GM04504 (cell line): Measurements from ENCODE around the gene HMCN2.

ENCODE experiments used
- DNase-seq: peaks from one replicate; pipeline ENCODE4 v3.0.0-alpha.2; 2012; ENCODE audit warnings: low read depth

HMCN2 gene

GRCh38 chr9:130454096-130454811, 188.7 kb downstream of the HMCN2 start:
- DNase-seq = no peak

GRCh38 chr9:130454812-130455325, 189.3 kb downstream of the HMCN2 start:
- no peak for DNase-seq

GRCh38 chr9:130458027-130458803, 192.7 kb downstream of the HMCN2 start:
- DNase-seq = no peak

GRCh38 chr9:130458804-130459067, 193.2 kb downstream of the HMCN2 start:
- no peak for DNase-seq

- DNase-seq = no peak
Measured at GRCh38 chr9:130459151-130459550, 193.6 kb downstream of the HMCN2 start.

GRCh38 chr9:130459941-130460669, 194.5 kb downstream of the HMCN2 start:
- DNase-seq = no peak

- DNase-seq = no peak
Measured at GRCh38 chr9:130461218-130461630, 195.7 kb downstream of the HMCN2 start.

GRCh38 chr9:130461731-130462130, 196.2 kb downstream of the HMCN2 start:
- no peak for DNase-seq

GRCh38 chr9:130462685-130463540, 197.4 kb downstream of the HMCN2 start:
- no peak for DNase-seq

- no peak for DNase-seq
Measured at GRCh38 chr9:130463763-130464745, 198.5 kb downstream of the HMCN2 start.

GRCh38 chr9:130465383-130466096, 200.0 kb downstream of the HMCN2 start:
- no peak for DNase-seq

- no peak for DNase-seq
Measured at GRCh38 chr9:130466537-130467217, 201.1 kb downstream of the HMCN2 start.

- DNase-seq = no peak
Measured at GRCh38 chr9:130467316-130467715, 201.8 kb downstream of the HMCN2 start.

GRCh38 chr9:130468566-130468965, 203.0 kb downstream of the HMCN2 start:
- no peak for DNase-seq

GRCh38 chr9:130470269-130470668, 204.7 kb downstream of the HMCN2 start:
- no peak for DNase-seq

GRCh38 chr9:130470950-130471349, 205.4 kb downstream of the HMCN2 start:
- DNase-seq = no peak

- DNase-seq = no peak
Measured at GRCh38 chr9:130471411-130472183, 206.0 kb downstream of the HMCN2 start.

- DNase-seq = no peak
Measured at GRCh38 chr9:130472184-130472705, 206.7 kb downstream of the HMCN2 start.
